ENCODE results near the gene AGTPBP1. TPM values are rescaled to one million over a fixed set of nuclear protein-coding genes. Genes with fewer than 3 reads are reported as not detected.

AGTPBP1 gene
- total RNA-seq, 1 donor from 2014 or later = 122 TPM

- no peak overlapping the region for H3K27ac Mint-ChIP-seq
- H3F3A ChIP-seq (ENCODE audit: low read depth) = peaks cover 31% of the 10 kb centered on the region
- peak; percentile 39 for DNase-seq (ENCODE audit: low spot score)
- peak overlapping the region; percentile 86 for H3K4me2 ChIP-seq
- no peaks in the 10 kb centered on the region for H3K27me3 Mint-ChIP-seq (ENCODE audit: insufficient read depth, low read depth)
- H3K36me3 ChIP-seq = no peaks in the 10 kb centered on the region
- peaks cover 28% of the 10 kb centered on the region for H3K79me2 ChIP-seq (ENCODE audit: low read depth)
- no peaks in the 10 kb centered on the region for H3K36me3 Mint-ChIP-seq
- H3K4me1 ChIP-seq = peaks cover 33% of the 10 kb centered on the region
- no peak overlapping the region for H2AFZ ChIP-seq (replicated peaks)
- H3K4me3 Mint-ChIP-seq = peak overlapping the region; percentile 77
- TF ChIP-seq EZH2phosphoT487 (IDR thresholded peaks at IDR 0.05) (no peak), EZH2 (IDR thresholded peaks at IDR 0.05) (no peak), CTCF (IDR thresholded peaks at IDR 0.05) (no peak)
- peaks cover 32% of the 10 kb centered on the region for H3K4me1 Mint-ChIP-seq
- H3K27ac ChIP-seq = no peak overlapping the region
- H3K4me3 ChIP-seq = no peak overlapping the region
- no peak overlapping the region for H3K9ac ChIP-seq
- no peaks in the 10 kb centered on the region for H3K9me3 Mint-ChIP-seq
- peaks cover 25% of the 10 kb centered on the region for H4K20me1 ChIP-seq (ENCODE audit: low read depth)
- H3K9me3 ChIP-seq (ENCODE audit: low read depth) = no peaks in the 10 kb centered on the region
- H3K27me3 ChIP-seq = no peaks in the 10 kb centered on the region
These were observed 1.7 kb upstream of the AGTPBP1 start for GRCh38 chr9:85743275-85744128.

- peaks cover 37% of the 10 kb centered on the region for H3K79me2 ChIP-seq (ENCODE audit: low read depth)
- H3F3A ChIP-seq (ENCODE audit: low read depth) = peaks cover 31% of the 10 kb centered on the region
- H2AFZ ChIP-seq (replicated peaks) = peak overlapping the region; percentile 55
- Mint-ChIP-seq H3K36me3 (no peaks in the 10 kb centered on the region), H3K9me3 (no peaks in the 10 kb centered on the region), H3K27me3 (ENCODE audit: insufficient read depth, low read depth) (no peaks in the 10 kb centered on the region), H3K27ac (peak overlapping the region; percentile 93), H3K4me1 (peaks cover 34% of the 10 kb centered on the region), H3K4me3 (peak overlapping the region; percentile 93)
- H3K9me3 ChIP-seq (ENCODE audit: low read depth) = no peaks in the 10 kb centered on the region
- peaks cover 39% of the 10 kb centered on the region for H3K4me1 ChIP-seq
- H3K27ac ChIP-seq = peak overlapping the region; percentile 81
- peaks cover 35% of the 10 kb centered on the region for H4K20me1 ChIP-seq (ENCODE audit: low read depth)
- no peak for TF ChIP-seq EZH2 (IDR thresholded peaks at IDR 0.05)
- TF ChIP-seq CTCF (IDR thresholded peaks at IDR 0.05) = no peak
- TF ChIP-seq EZH2phosphoT487 (IDR thresholded peaks at IDR 0.05) = no peak
- H3K27me3 ChIP-seq = no peaks in the 10 kb centered on the region
- H3K4me2 ChIP-seq = peak overlapping the region; percentile 86
- H3K9ac ChIP-seq = no peak overlapping the region
- H3K4me3 ChIP-seq = peak overlapping the region; percentile 84
- no peak for DNase-seq (ENCODE audit: low spot score)
- H3K36me3 ChIP-seq = no peaks in the 10 kb centered on the region
These were observed 813 bp upstream of the AGTPBP1 start for GRCh38 chr9:85742597-85742936.

- no peaks in the 10 kb centered on the region for H3K27me3 Mint-ChIP-seq (ENCODE audit: insufficient read depth, low read depth)
- no peaks in the 10 kb centered on the region for H3K9me3 Mint-ChIP-seq
These were observed 469 bp downstream of the AGTPBP1 start for GRCh38 chr9:85741095-85741874.

More at GRCh38 chr9:85741095-85741874, 469 bp downstream of the AGTPBP1 start:
- peaks cover 34% of the 10 kb centered on the region for H3K4me1 Mint-ChIP-seq
- peak; percentile 84 for DNase-seq (ENCODE audit: low spot score)
- peak overlapping the region; percentile 97 for H3K4me3 Mint-ChIP-seq
- Histone ChIP-seq H3K4me3 (peak overlapping the region; percentile 84), H3K4me2 (peak overlapping the region; percentile 79), H3K9me3 (ENCODE audit: low read depth) (no peaks in the 10 kb centered on the region), H3K9ac (peak overlapping the region; percentile 45), H3K36me3 (no peaks in the 10 kb centered on the region), H2AFZ (replicated peaks) (peak overlapping the region; percentile 70), H3K27ac (peak overlapping the region; percentile 89), H3F3A (ENCODE audit: low read depth) (peaks cover 31% of the 10 kb centered on the region), H4K20me1 (ENCODE audit: low read depth) (peaks cover 47% of the 10 kb centered on the region), H3K79me2 (ENCODE audit: low read depth) (peaks cover 50% of the 10 kb centered on the region), H3K4me1 (peaks cover 39% of the 10 kb centered on the region), H3K27me3 (no peaks in the 10 kb centered on the region)
- H3K27ac Mint-ChIP-seq = peak overlapping the region; percentile 95
- no peaks in the 10 kb centered on the region for H3K36me3 Mint-ChIP-seq
- TF ChIP-seq EZH2phosphoT487 (IDR thresholded peaks at IDR 0.05) = no peak
- TF ChIP-seq CTCF (IDR thresholded peaks at IDR 0.05) = peak; percentile 7
- no peak for TF ChIP-seq EZH2 (IDR thresholded peaks at IDR 0.05)

Measured in neural progenitor cell (in vitro differentiated cells).